Subcutaneous adipose tissue (tissue), 4 donors: ENCODE results near the gene FGR. TPM values are rescaled to one million over a fixed set of nuclear protein-coding genes. Genes with fewer than 3 reads are reported as not detected.

Experiments
- CTCF ChIP-seq: fragments of 450-650 bp; IDR thresholded peaks from one replicate; pipeline ENCODE4 v1.5.1; 2016; ENCODE audit warnings: low read depth, mild to moderate bottlenecking, control low read depth, antibody characterized with exemption, moderate library complexity
- total RNA-seq, 4 donors: library from RNA; depleted of rRNA; stranded (reverse); fragments of >200 nt; gene quantifications; one replicate each; pipeline ENCODE4 v1.1.0, GENCODE V29; 2016

The FGR gene
- total RNA-seq, 4 donors from 2014 or later = 22.4 to 179 (median 44.6) TPM

DNA sequence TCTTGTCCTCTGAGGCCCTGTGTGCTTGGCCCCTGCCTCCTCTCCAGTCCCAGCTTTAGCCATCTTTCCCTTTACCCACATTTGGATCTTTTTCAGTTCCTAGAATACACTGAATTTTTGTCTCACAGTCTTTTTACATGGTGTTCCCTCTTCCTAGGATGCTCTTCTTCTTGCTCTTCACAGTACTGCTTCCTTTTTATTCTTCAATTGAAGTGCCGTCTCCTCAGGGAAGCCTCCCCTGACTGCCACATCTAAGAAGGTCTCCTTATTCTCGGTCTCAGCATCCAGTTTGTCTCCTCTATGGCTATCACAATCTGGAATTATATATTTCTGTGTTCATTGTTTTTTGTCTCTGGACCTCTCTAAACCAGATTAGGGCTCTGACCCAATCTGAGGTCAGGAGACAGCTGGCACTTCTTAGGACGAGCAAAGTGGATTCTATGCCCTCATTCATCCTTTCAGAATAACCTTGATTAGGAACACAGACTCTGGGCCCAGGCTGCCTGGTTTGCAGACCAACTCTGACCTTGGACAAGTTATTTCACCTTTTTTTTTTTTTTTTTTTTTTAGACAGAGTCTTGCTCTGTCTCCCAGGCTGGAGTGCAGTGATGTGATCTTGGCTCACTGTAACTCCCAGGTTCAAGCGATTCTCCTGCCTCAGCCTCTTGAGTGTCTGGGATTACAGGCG is 3.2 kb upstream of the FGR start:
- no peak for TF ChIP-seq CTCF

GRCh38 chr1:27635396-27636142 is 584 bp upstream of the FGR start:
- no peak for TF ChIP-seq CTCF

- no peak for TF ChIP-seq CTCF
Observed at GRCh38 chr1:27634177-27634984, 604 bp downstream of the FGR start.

DNA sequence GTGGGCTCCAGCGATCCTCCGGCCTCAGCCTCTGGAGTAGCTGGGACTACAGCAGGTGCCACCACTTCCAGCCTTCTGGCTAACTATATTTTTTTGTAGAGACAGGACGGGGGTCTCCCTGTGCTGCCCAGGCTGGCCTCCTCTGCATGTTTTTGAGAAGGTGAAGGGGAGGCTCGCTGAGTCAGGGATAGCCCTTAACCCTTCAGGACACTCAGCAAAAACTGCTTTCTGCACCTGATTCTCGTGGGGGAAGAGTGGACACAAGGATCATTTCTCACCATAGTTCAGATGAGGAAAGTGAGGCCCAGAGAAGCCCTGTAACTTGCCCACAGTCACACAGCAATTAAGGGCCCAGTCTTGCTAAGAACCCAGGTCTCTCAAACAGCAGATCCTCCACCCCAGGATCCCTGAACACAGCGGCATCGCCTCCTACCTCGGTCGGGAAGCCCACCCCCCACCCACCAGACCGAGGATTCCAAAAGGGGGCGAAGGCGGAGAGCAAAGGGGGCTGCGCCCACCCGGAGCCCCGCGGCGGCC is 1.3 kb downstream of the FGR start:
- no peak for TF ChIP-seq CTCF

DNA sequence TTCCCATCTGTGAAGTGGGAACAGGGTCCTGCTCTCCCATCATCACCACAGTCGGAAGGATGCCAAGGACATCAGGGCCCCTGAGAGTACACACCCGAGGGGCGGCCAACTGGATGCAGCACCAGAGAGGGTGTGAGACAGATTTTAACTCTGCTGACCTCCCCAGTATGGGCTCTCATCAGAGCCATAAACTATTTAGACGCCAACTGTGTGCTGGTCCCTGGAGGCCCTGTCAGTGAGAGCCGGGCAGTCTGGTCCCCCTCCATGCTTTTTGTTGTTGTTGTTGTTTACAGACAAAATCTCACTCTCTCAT is 1.7 kb downstream of the FGR start:
- no peak for TF ChIP-seq CTCF

- no peak for TF ChIP-seq CTCF
Observed at GRCh38 chr1:27632387-27633297, 2.3 kb downstream of the FGR start.
